ENCODE measurements around the gene DHX58. TPM values are rescaled to one million over a fixed set of nuclear protein-coding genes. Genes with fewer than 3 reads are reported as not detected.

Gene DHX58
- polyA plus RNA-seq, 3 donors from 2014 or later, result 3.0 to 14.3 (median 9.8) TPM

DNA sequence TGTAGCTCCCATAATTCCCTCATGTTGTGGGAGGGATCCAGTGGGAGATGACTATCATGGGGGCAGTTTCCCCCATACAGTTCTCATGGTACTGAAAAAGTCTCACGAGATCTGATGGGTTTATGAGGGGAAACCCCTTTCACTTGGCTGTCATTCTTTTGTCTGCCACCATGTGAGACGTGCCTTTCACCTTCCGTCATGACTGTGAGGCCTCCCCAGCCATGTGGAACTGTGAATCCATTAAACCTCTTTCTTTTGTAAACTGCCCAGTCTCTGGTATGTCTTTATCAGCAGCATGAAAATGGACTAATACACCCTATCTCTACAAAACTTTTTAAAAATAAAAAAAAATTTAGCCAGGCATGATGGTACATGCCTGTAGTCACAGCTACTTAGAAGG, 55.9 kb downstream of the DHX58 start:
- DNase-seq, result no peak
- Mint-ChIP-seq H3K4me1 (no peaks in the 10 kb centered on the region), H3K27ac (no peak overlapping the region), H3K27me3 (ENCODE audit: low read depth in 3 of 3) (peaks cover 0 to 6% (median 3%) of the 10 kb centered on the region in 3 donors), H3K9me3 (no peaks in the 10 kb centered on the region), H3K4me3 (no peak overlapping the region), H3K36me3 (no peaks in the 10 kb centered on the region)

DNA sequence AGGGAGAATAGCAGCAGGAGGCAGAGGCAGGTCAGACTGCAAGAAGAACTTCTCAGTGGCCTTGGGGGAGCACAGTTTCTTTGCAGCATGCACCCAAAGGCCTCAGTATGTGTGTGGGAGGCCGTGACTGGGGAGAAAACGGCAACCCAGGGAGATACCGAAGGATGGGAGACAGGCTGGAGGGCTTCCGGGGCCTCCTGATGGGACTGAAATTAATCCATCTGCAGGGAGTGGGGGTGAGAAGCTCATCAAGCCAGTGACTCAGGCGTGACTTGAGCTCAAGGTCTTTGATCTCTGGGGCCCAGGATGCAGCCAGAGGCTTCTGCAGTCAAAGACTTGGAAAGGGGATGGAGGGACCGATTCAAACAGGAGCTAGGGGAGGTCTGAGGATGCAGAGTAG, 57.0 kb downstream of the DHX58 start:
- Mint-ChIP-seq H3K27ac (no peak overlapping the region), H3K4me3 (no peak overlapping the region), H3K4me1 (peaks cover 0 to 5% of the 10 kb centered on the region in 2 donors), H3K27me3 (ENCODE audit: low read depth in 3 of 3) (peaks cover 3 to 6% (median 6%) of the 10 kb centered on the region in 3 donors), H3K36me3 (no peaks in the 10 kb centered on the region), H3K9me3 (no peaks in the 10 kb centered on the region)
- DNase-seq, result no peak

DNA sequence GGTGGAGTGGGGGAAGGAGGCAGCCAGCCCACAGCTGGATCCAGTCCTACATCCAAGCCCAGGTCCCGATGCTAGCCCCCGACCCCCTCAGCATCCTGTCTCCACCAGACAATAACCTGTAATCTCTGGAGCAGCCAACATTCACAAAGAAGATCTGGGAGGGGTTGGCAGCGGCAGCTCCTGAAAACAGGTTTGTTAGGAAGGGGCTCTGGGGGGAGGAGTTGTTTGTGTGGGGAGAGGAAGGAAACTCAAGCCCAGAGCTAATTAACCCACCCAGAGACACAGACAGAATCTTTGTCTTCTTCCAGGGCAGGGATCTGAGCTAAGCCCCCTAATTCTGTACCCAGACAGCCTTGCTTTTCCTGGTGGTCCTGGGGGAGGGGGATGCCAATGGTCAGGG, 57.5 kb downstream of the DHX58 start:
- peaks cover 0 to 5% of the 10 kb centered on the region in 2 donors for H3K4me1 Mint-ChIP-seq
- peaks cover 3 to 6% (median 6%) of the 10 kb centered on the region in 3 donors for H3K27me3 Mint-ChIP-seq (ENCODE audit: low read depth in 3 of 3)
- H3K36me3 Mint-ChIP-seq, result no peaks in the 10 kb centered on the region
- no peak overlapping the region for H3K27ac Mint-ChIP-seq
- DNase-seq, result no peak
- H3K9me3 Mint-ChIP-seq, result no peaks in the 10 kb centered on the region
- H3K4me3 Mint-ChIP-seq, result no peak overlapping the region

DNA sequence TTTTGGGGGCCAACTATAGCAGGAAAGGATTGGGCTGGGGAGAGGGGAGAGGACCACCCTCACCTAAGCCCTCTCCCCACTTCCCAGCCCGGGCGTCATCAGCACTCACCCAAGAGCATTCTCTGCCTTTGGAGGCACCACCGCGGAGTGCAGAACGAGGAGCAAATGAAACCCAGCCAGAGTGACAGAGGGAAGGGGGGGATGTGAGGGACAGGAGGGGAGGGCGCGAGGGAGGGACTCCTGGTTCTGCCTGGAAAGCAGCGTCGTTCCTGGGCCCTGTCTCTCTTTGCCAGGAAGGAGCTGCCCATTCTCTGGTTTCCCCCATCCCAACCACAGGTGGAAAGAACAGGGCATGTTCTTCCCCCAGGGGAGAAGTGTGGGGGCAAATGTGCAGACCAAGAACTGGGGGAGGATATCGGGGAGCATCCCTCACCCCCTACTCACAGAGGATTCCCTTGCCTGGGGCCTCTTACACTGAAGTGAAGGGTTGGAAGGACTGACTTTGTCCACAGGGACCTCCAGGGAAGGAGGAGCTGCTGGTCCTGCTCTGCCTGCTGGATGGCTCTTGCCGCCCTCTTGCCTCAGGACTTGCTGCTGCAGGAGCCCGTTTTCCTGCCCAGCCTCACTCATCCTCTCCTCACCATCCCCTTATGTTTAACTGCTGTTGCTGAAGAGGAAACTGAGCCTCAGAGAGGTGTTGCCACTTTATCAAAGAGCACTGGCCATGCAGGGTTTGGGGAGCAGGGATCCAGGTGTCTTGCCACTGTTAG, 58.6 kb downstream of the DHX58 start:
- DNase-seq, result no peak
- peaks cover 6 to 8% (median 7%) of the 10 kb centered on the region in 3 donors for H3K27me3 Mint-ChIP-seq (ENCODE audit: low read depth in 3 of 3)
- H3K36me3 Mint-ChIP-seq, result no peaks in the 10 kb centered on the region
- H3K4me1 Mint-ChIP-seq, result peaks cover 0 to 7% of the 10 kb centered on the region in 2 donors
- no peaks in the 10 kb centered on the region for H3K9me3 Mint-ChIP-seq
- H3K4me3 Mint-ChIP-seq, result no peak overlapping the region
- H3K27ac Mint-ChIP-seq, result no peak overlapping the region

DNA sequence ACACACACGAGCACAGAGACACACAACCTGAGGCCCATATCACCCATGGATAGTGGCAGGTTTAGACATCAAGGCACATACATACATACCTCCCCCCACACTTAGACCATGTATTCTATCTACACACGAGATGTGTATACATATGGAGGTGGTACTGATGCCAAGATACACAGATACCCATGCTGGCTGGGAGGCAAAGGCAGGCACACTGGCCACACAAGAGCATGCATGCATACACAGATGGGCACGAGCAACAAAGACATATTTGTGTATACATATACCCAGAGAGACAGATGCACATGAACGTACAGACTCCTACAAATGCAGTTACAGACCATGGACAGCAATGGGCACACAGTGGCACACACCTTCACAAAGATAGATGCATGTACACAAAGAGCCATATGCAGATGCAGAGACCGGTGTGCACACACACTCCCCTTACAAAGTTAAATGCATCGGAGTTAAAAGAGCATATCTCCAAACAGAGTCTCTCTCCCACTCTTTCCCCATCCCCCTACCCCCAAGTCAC, 60.1 kb downstream of the DHX58 start:
- Mint-ChIP-seq H3K27me3 (ENCODE audit: low read depth in 3 of 3) (peaks cover 8 to 11% (median 8%) of the 10 kb centered on the region in 3 donors), H3K9me3 (no peaks in the 10 kb centered on the region), H3K4me3 (peak overlapping the region in 1 of 5 donors; percentile 55), H3K36me3 (no peaks in the 10 kb centered on the region), H3K27ac (no peak overlapping the region), H3K4me1 (peaks cover 0 to 7% of the 10 kb centered on the region in 2 donors)
- DNase-seq, result no peak

GRCh38 chr17:42051645-42052044, 60.9 kb downstream of the DHX58 start:
- no peaks in the 10 kb centered on the region for H3K36me3 Mint-ChIP-seq
- DNase-seq, result no peak
- H3K4me1 Mint-ChIP-seq, result peaks cover 0 to 7% of the 10 kb centered on the region in 2 donors
- H3K27ac Mint-ChIP-seq, result no peak overlapping the region
- H3K9me3 Mint-ChIP-seq, result no peaks in the 10 kb centered on the region
- peaks cover 8 to 11% (median 8%) of the 10 kb centered on the region in 3 donors for H3K27me3 Mint-ChIP-seq (ENCODE audit: low read depth in 3 of 3)
- H3K4me3 Mint-ChIP-seq, result peak overlapping the region; percentile 55 to 85 (median 76)

Other genes starting within 250 kb of the DHX58 start
- 1 to 10 TPM; 5.9 to 6.4 (median 5.9) TPM for gene KLHL11, start 247.3 kb downstream of the DHX58 start, polyA plus RNA-seq
- gene ACLY, start 193.8 kb downstream of the DHX58 start, polyA plus RNA-seq, result 10 to 100 TPM; 46.9 to 99.2 (median 49.3) TPM
- gene ODAD4, start 182.1 kb downstream of the DHX58 start, polyA plus RNA-seq, result under 1 TPM in 2 of 3 donors, not detected in 1; 0.15 to 0.38 TPM
- 10 to 100 TPM; 22.8 to 56.3 (median 44.1) TPM for gene CNP, start 145.9 kb downstream of the DHX58 start, polyA plus RNA-seq
- 10 to 100 TPM; 54.1 to 94.0 (median 55.8) TPM for gene DNAJC7, start 95.3 kb downstream of the DHX58 start, polyA plus RNA-seq
- gene NKIRAS2, start 92.6 kb downstream of the DHX58 start, polyA plus RNA-seq, result 10 to 100 TPM; 21.5 to 33.6 (median 32.6) TPM
- under 1 TPM in 2 of 3 donors, not detected in 1; 0.19 to 0.21 TPM for gene C17orf113, start 62.1 kb downstream of the DHX58 start, polyA plus RNA-seq
- gene ZNF385C, start 14.2 kb downstream of the DHX58 start, polyA plus RNA-seq, result under 1 TPM in 1 of 3 donors, not detected in 2; 0.44 TPM
- gene KAT2A, start 8.7 kb upstream of the DHX58 start, polyA plus RNA-seq, result 1 to 10 TPM; 2.9 to 4.3 (median 3.5) TPM
- gene HSPB9, start 10.1 kb upstream of the DHX58 start, polyA plus RNA-seq, result under 1 TPM in 1 of 3 donors, not detected in 2; 0.11 TPM
- 100 to 1,000 TPM; 120 to 152 (median 133) TPM for gene RAB5C, start 42.3 kb upstream of the DHX58 start, polyA plus RNA-seq
- gene KCNH4, start 68.4 kb upstream of the DHX58 start, polyA plus RNA-seq, result not detected
- not detected for gene HCRT, start 72.7 kb upstream of the DHX58 start, polyA plus RNA-seq
- gene GHDC, start 81.8 kb upstream of the DHX58 start, polyA plus RNA-seq, result 10 to 100 TPM; 15.8 to 21.1 (median 19.9) TPM
- gene STAT5B, start 163.7 kb upstream of the DHX58 start, polyA plus RNA-seq, result 10 to 100 TPM; 33.9 to 58.3 (median 37.8) TPM
- gene STAT5A, start 175.8 kb upstream of the DHX58 start, polyA plus RNA-seq, result 10 to 100 TPM; 33.2 to 62.9 (median 38.2) TPM

Measured in immature natural killer cell (primary cell).